ENCODE measurements around the gene MAD1L1.

The MAD1L1 gene

GRCh38 chr7:2266911-2267310, 34.2 kb upstream of the MAD1L1 start:
- TF ChIP-seq, protein P1, sequence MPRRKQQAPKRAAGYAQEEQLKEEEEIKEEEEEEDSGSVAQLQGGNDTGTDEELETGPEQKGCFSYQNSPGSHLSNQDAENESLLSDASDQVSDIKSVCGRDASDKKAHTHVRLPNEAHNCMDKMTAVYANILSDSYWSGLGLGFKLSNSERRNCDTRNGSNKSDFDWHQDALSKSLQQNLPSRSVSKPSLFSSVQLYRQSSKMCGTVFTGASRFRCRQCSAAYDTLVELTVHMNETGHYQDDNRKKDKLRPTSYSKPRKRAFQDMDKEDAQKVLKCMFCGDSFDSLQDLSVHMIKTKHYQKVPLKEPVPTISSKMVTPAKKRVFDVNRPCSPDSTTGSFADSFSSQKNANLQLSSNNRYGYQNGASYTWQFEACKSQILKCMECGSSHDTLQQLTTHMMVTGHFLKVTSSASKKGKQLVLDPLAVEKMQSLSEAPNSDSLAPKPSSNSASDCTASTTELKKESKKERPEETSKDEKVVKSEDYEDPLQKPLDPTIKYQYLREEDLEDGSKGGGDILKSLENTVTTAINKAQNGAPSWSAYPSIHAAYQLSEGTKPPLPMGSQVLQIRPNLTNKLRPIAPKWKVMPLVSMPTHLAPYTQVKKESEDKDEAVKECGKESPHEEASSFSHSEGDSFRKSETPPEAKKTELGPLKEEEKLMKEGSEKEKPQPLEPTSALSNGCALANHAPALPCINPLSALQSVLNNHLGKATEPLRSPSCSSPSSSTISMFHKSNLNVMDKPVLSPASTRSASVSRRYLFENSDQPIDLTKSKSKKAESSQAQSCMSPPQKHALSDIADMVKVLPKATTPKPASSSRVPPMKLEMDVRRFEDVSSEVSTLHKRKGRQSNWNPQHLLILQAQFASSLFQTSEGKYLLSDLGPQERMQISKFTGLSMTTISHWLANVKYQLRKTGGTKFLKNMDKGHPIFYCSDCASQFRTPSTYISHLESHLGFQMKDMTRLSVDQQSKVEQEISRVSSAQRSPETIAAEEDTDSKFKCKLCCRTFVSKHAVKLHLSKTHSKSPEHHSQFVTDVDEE (CRISPR knock-in tag; IDR thresholded peaks at IDR 0.05), result no peak
- TF ChIP-seq, protein P2, sequence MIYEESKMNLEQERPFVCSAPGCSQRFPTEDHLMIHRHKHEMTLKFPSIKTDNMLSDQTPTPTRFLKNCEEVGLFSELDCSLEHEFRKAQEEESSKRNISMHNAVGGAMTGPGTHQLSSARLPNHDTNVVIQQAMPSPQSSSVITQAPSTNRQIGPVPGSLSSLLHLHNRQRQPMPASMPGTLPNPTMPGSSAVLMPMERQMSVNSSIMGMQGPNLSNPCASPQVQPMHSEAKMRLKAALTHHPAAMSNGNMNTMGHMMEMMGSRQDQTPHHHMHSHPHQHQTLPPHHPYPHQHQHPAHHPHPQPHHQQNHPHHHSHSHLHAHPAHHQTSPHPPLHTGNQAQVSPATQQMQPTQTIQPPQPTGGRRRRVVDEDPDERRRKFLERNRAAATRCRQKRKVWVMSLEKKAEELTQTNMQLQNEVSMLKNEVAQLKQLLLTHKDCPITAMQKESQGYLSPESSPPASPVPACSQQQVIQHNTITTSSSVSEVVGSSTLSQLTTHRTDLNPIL (CRISPR knock-in tag; IDR thresholded peaks at IDR 0.05; ENCODE audit: low read depth), result no peak
- no peak for TF ChIP-seq ZC3H10 (CRISPR knock-in tag; IDR thresholded peaks at IDR 0.05)
- no peak for ATAC-seq

DNA sequence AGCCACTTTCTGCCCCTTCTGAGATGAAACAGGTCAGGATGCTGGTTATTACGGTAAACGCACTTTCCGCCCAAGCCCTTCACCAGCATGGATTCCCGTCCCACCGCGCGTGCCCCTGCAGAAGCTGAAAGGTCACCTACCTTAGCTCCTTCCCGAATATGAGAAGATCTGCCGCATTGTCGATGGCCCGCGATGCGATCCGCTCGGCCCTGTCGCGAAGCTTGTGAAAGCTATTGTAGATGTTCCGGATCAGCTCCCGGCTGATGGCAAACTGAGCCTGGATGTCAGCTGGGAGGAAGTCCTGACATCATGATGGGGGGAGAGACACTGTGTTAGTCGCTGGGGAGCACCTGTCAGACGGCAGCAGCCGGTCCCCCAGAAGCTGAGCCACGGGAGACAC, 31.4 kb upstream of the MAD1L1 start:
- TF ChIP-seq ZNF8 (CRISPR knock-in tag; IDR thresholded peaks at IDR 0.05), result no peak
- no peak for TF ChIP-seq ZNF565 (CRISPR knock-in tag; conservative IDR thresholded peaks at IDR 0.05; ENCODE audit: low read depth)
- no peak for TF ChIP-seq GLIS3 (CRISPR knock-in tag; IDR thresholded peaks at IDR 0.05)
- TF ChIP-seq SNAI2 (CRISPR knock-in tag; IDR thresholded peaks at IDR 0.05), result no peak
- no peak for TF ChIP-seq ZFP3 (CRISPR knock-in tag; IDR thresholded peaks at IDR 0.05)
- TF ChIP-seq TCF4 (CRISPR knock-in tag; IDR thresholded peaks at IDR 0.05; ENCODE audit: borderline replicate concordance), result no peak
- no peak for TF ChIP-seq BACH2 (CRISPR knock-in tag; IDR thresholded peaks at IDR 0.05; ENCODE audit: borderline replicate concordance)
- TF ChIP-seq OSR1 (CRISPR knock-in tag; IDR thresholded peaks at IDR 0.05), result no peak
- no peak for ATAC-seq

- no peak for ATAC-seq
- no peak for TF ChIP-seq ZC3H10 (CRISPR knock-in tag; IDR thresholded peaks at IDR 0.05)
- no peak for TF ChIP-seq TOX (CRISPR knock-in tag; IDR thresholded peaks at IDR 0.05; ENCODE audit: borderline replicate concordance)
- TF ChIP-seq, protein P3, sequence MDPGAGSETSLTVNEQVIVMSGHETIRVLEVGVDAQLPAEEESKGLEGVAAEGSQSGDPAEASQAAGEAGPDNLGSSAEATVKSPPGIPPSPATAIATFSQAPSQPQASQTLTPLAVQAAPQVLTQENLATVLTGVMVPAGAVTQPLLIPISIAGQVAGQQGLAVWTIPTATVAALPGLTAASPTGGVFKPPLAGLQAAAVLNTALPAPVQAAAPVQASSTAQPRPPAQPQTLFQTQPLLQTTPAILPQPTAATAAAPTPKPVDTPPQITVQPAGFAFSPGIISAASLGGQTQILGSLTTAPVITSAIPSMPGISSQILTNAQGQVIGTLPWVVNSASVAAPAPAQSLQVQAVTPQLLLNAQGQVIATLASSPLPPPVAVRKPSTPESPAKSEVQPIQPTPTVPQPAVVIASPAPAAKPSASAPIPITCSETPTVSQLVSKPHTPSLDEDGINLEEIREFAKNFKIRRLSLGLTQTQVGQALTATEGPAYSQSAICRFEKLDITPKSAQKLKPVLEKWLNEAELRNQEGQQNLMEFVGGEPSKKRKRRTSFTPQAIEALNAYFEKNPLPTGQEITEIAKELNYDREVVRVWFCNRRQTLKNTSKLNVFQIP (CRISPR knock-in tag; IDR thresholded peaks at IDR 0.05; ENCODE audit: borderline replicate concordance, low read depth), result no peak
- no peak for TF ChIP-seq OSR1 (CRISPR knock-in tag; IDR thresholded peaks at IDR 0.05)
- TF ChIP-seq ARNTL (CRISPR knock-in tag; IDR thresholded peaks at IDR 0.05; ENCODE audit: borderline replicate concordance, low read depth), result no peak
- TF ChIP-seq ESRRG (CRISPR knock-in tag; IDR thresholded peaks at IDR 0.05), result no peak
- TF ChIP-seq ZFP3 (CRISPR knock-in tag; IDR thresholded peaks at IDR 0.05), result no peak
- TF ChIP-seq PATZ1 (CRISPR knock-in tag; IDR thresholded peaks at IDR 0.05; ENCODE audit: borderline replicate concordance), result no peak
- TF ChIP-seq ISL1 (CRISPR knock-in tag; IDR thresholded peaks at IDR 0.05), result no peak
- TF ChIP-seq SNAI2 (CRISPR knock-in tag; IDR thresholded peaks at IDR 0.05), result no peak
- TF ChIP-seq, protein P2 (CRISPR knock-in tag; IDR thresholded peaks at IDR 0.05; ENCODE audit: low read depth), result no peak
- no peak for TF ChIP-seq ZFP30 (CRISPR knock-in tag; IDR thresholded peaks at IDR 0.05)
- no peak for TF ChIP-seq GLIS3 (CRISPR knock-in tag; IDR thresholded peaks at IDR 0.05)
- no peak for TF ChIP-seq ZNF8 (CRISPR knock-in tag; IDR thresholded peaks at IDR 0.05)
- no peak for TF ChIP-seq TCF4 (CRISPR knock-in tag; IDR thresholded peaks at IDR 0.05; ENCODE audit: borderline replicate concordance)
- no peak for TF ChIP-seq BACH2 (CRISPR knock-in tag; IDR thresholded peaks at IDR 0.05; ENCODE audit: borderline replicate concordance)
- no peak for TF ChIP-seq ZNF70 (CRISPR knock-in tag; IDR thresholded peaks at IDR 0.05)
Observed at GRCh38 chr7:2263176-2263575, 30.4 kb upstream of the MAD1L1 start.

DNA sequence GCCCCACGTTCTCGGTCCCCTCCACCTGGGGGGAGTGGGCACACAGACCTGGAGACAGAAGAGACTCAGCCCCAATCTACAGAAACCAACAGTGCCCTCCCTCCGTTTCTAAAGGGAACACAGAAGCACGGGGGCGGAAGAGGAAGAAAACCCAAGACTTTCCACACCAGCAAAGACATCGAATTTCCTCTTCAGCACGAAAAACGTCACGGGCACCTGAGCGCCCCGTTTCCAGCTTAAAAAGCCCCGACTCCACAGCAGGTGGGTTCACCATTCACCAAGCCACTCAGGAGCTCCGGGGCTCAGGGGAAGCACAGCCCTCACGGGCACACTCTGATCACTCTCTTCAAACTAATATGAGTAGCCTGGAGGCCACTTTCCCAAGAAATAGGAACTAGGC, 28.9 kb upstream of the MAD1L1 start:
- no peak for TF ChIP-seq BACH2 (CRISPR knock-in tag; IDR thresholded peaks at IDR 0.05; ENCODE audit: borderline replicate concordance)
- no peak for ATAC-seq

Data from SK-N-SH treated with all-trans-retinoic acid at 6 μM for 48 hours (cell line).